Measurements from ENCODE around the gene EYA4. TPM values are rescaled to one million over a fixed set of nuclear protein-coding genes. Genes with fewer than 3 reads are reported as not detected.
A peak's percentile ranks its signal among the peaks of the same experiment; 100 is the strongest.

EYA4 gene
- total RNA-seq, 1 experiment from 2014 or later = not detected

DNA sequence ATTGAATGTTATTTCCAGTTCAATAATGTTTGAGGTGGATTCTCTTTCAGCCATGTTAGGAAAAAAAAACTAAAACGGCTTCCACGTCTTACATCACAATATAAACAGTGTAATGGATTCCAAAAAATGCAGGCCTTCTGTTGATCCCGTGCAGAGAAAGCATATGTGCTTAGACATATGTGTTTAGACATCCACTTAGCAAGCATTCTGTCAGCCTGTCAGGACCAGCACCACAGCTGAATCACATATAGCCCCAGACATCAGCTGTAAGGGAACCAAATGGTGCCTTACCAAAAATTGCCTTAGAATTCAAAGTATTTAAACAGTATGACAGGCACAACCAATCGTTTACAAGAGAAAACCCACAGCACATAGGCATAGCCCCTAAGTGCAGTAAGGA lies 304.9 kb downstream of the EYA4 start:
- peaks cover 12% of the 10 kb centered on the region for H3K4me1 Mint-ChIP-seq (ENCODE audit: low read depth, unreplicated experiment)
- no peak for DNase-seq
- H3K36me3 Mint-ChIP-seq (ENCODE audit: insufficient read depth, unreplicated experiment) = no peaks in the 10 kb centered on the region
- H3K27me3 ChIP-seq (replicated peaks; ENCODE audit: control insufficient read depth, insufficient read depth, low read length) = no peaks in the 10 kb centered on the region
- H3K27me3 Mint-ChIP-seq (ENCODE audit: insufficient read depth, unreplicated experiment) = peaks cover 3% of the 10 kb centered on the region
- intact Hi-C loops (cut with micrococcal nuclease; ENCODE audit: unreplicated experiment) = no loop called here
- H3K27ac Mint-ChIP-seq (ENCODE audit: unreplicated experiment) = no peak overlapping the region
- H3K9me3 Mint-ChIP-seq (ENCODE audit: unreplicated experiment) = peaks cover 9% of the 10 kb centered on the region
- H3K4me3 Mint-ChIP-seq (ENCODE audit: unreplicated experiment) = no peak overlapping the region
- CTCF ChIA-PET = no interaction called here
- POLR2A ChIA-PET = no interaction called here
- no peak overlapping the region for H3K4me3 ChIP-seq (ENCODE audit: low read depth, low read length)
- TF ChIP-seq, protein P1, sequence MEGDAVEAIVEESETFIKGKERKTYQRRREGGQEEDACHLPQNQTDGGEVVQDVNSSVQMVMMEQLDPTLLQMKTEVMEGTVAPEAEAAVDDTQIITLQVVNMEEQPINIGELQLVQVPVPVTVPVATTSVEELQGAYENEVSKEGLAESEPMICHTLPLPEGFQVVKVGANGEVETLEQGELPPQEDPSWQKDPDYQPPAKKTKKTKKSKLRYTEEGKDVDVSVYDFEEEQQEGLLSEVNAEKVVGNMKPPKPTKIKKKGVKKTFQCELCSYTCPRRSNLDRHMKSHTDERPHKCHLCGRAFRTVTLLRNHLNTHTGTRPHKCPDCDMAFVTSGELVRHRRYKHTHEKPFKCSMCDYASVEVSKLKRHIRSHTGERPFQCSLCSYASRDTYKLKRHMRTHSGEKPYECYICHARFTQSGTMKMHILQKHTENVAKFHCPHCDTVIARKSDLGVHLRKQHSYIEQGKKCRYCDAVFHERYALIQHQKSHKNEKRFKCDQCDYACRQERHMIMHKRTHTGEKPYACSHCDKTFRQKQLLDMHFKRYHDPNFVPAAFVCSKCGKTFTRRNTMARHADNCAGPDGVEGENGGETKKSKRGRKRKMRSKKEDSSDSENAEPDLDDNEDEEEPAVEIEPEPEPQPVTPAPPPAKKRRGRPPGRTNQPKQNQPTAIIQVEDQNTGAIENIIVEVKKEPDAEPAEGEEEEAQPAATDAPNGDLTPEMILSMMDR (IDR thresholded peaks at IDR 0.05; ENCODE audit: insufficient read depth in 1 of 2, low read depth in 1 of 2, low read length in 1 of 2, severe bottlenecking in 1 of 2, unreplicated experiment in 1 of 2) = no peak
- BruUV-seq (replicated peaks) = no TSS peak
- H3K36me3 ChIP-seq (ENCODE audit: control insufficient read depth, insufficient read depth, low read length) = no peaks in the 10 kb centered on the region
- H3K4me1 ChIP-seq = peaks cover 8% of the 10 kb centered on the region; the same call in 1 of the 2 replicates
- H3K9me3 ChIP-seq = no peaks in the 10 kb centered on the region

DNA sequence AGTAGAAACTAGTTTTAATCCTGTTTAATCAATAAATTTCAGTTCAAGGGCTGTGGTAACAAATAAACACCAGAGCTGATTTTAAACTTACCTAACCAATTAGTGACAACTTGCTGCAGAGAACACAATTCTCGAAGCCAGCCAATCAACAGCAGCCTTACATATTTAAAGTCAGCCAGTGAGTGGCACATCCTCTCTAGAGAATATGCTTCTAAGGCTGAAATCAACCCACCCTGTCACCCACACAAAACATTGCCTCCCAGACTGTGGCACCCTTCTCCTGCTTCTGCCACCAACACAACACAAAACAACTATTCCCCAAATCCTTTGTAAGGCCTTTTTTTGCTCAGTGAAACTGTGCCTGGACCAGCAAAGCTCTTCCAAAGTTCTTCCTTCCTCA lies 306.0 kb downstream of the EYA4 start:
- no peak overlapping the region for H3K27ac Mint-ChIP-seq (ENCODE audit: unreplicated experiment)
- Histone ChIP-seq H3K4me1 (peaks cover 8% of the 10 kb centered on the region; the same call in 1 of the 2 replicates), H3K27me3 (replicated peaks; ENCODE audit: control insufficient read depth, insufficient read depth, low read length) (no peaks in the 10 kb centered on the region), H3K9me3 (no peaks in the 10 kb centered on the region), H3K36me3 (ENCODE audit: control insufficient read depth, insufficient read depth, low read length) (no peaks in the 10 kb centered on the region), H3K4me3 (ENCODE audit: low read depth, low read length) (no peak overlapping the region)
- peaks cover 9% of the 10 kb centered on the region for H3K9me3 Mint-ChIP-seq (ENCODE audit: unreplicated experiment)
- ChIA-PET POLR2A (no interaction called here), CTCF (no interaction called here)
- TF ChIP-seq, protein P1 (IDR thresholded peaks at IDR 0.05; ENCODE audit: insufficient read depth in 1 of 2, low read depth in 1 of 2, low read length in 1 of 2, severe bottlenecking in 1 of 2, unreplicated experiment in 1 of 2) = no peak
- H3K36me3 Mint-ChIP-seq (ENCODE audit: insufficient read depth, unreplicated experiment) = no peaks in the 10 kb centered on the region
- no TSS peak for BruUV-seq (replicated peaks)
- DNase-seq = no peak
- no peak overlapping the region for H3K4me3 Mint-ChIP-seq (ENCODE audit: unreplicated experiment)
- H3K27me3 Mint-ChIP-seq (ENCODE audit: insufficient read depth, unreplicated experiment) = no peaks in the 10 kb centered on the region
- intact Hi-C loops (cut with micrococcal nuclease; ENCODE audit: unreplicated experiment) = no loop called here
- H3K4me1 Mint-ChIP-seq (ENCODE audit: low read depth, unreplicated experiment) = peaks cover 12% of the 10 kb centered on the region

DNA sequence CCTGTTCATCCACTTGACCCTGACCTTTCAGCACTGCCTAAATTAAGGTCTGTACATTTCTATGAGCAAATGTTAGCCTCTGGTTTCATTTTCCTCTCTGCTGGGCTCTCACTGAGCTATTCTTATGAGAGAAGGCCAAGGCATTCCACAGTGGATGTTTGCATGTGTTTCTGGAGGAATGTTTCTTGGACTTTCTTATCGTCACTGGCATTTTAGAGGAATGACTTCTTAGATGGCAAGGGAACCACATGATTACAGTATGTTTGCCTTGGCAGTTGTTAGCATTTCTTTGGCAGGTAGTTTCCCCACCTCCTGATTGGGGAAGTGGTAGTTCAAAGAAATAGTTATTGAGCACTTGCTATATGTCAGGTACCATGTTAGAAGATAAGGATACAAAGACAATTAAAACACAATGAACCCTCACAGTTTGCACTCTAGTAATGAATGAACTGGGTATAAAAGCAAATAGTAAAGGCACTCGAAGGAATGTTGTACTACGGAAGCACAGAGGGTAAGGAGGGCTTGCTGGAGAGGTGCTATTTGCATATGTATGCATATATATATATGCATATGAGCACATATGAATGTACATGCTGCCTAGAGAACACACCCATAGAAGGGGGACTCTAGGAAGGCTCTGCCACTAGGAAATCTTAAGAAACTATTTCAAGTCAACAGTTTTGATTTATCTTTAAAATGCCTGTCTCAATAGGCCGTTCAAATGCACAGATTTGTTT lies 307.4 kb downstream of the EYA4 start:
- TF ChIP-seq, protein P1 (IDR thresholded peaks at IDR 0.05; ENCODE audit: insufficient read depth in 1 of 2, low read depth in 1 of 2, low read length in 1 of 2, severe bottlenecking in 1 of 2, unreplicated experiment in 1 of 2) = no peak
- DNase-seq = peak in 1 of 2 experiments; percentile 8
- peaks cover 8% of the 10 kb centered on the region; the same call in 1 of the 2 replicates for H3K4me1 ChIP-seq
- H3K9me3 Mint-ChIP-seq (ENCODE audit: unreplicated experiment) = peaks cover 9% of the 10 kb centered on the region
- H3K36me3 ChIP-seq (ENCODE audit: control insufficient read depth, insufficient read depth, low read length) = no peaks in the 10 kb centered on the region
- ChIA-PET POLR2A (no interaction called here), CTCF (no interaction called here)
- H3K27ac Mint-ChIP-seq (ENCODE audit: unreplicated experiment) = no peak overlapping the region
- H3K4me3 ChIP-seq (ENCODE audit: low read depth, low read length) = no peak overlapping the region
- no peaks in the 10 kb centered on the region for H3K36me3 Mint-ChIP-seq (ENCODE audit: insufficient read depth, unreplicated experiment)
- intact Hi-C loops (cut with micrococcal nuclease; ENCODE audit: unreplicated experiment) = no loop called here
- no peaks in the 10 kb centered on the region for H3K27me3 Mint-ChIP-seq (ENCODE audit: insufficient read depth, unreplicated experiment)
- H3K27me3 ChIP-seq (replicated peaks; ENCODE audit: control insufficient read depth, insufficient read depth, low read length) = no peaks in the 10 kb centered on the region
- H3K9me3 ChIP-seq = no peaks in the 10 kb centered on the region
- BruUV-seq (replicated peaks) = no TSS peak
- H3K4me1 Mint-ChIP-seq (ENCODE audit: low read depth, unreplicated experiment) = peaks cover 12% of the 10 kb centered on the region
- H3K4me3 Mint-ChIP-seq (ENCODE audit: unreplicated experiment) = peak overlapping the region; percentile 13
